ENCODE results near the gene CTRL.

The CTRL gene

DNA sequence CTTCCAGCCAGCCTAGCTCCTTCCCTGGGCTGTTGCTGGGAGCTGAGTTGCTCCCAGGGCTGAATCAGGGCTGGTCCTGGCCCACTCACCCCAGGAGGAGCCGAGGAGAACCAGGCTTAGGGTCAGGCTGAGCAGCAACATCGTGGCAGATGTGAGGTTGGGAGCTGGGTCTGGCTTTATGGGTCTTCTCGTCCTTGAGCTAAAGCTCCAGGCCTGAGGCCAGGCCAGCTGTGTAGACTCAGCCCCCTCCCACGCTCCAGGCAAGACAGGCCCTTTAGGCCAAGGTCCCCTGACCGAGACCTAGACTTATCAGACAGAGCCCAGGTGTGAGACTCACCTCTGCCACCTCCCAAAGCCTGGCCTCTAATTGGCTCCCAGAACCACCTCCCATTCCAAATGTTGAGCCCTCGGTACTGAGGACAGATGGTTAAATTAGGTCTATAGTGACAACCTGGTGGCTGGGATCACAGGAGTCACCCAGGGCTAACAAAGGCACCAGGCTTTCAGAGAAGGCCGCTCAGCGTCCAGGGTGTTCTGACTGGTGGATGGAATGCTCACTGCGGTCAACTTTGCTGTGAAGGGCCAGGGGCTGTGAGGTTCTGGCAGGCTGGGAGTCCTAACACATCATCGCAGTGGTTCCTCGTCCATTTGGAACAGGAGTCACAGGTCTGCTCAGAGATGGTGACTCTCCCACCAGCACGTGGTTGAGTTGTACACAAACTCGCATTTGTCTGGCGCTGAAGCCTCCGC is at the start of gene CTRL:
Gene CTRL (minus strand): TSS at position 151 of the 750 bp plus-strand sequence. CDS start 10 bp downstream, at position 141.
- no peaks in the 10 kb centered on the region for H3K27me3 Mint-ChIP-seq (ENCODE audit: low read depth)
- H3K36me3 Mint-ChIP-seq (ENCODE audit: low read depth) = no peaks in the 10 kb centered on the region
- peaks cover 24% of the 10 kb centered on the region for H3K4me1 Mint-ChIP-seq
- TF ChIP-seq, protein P1, sequence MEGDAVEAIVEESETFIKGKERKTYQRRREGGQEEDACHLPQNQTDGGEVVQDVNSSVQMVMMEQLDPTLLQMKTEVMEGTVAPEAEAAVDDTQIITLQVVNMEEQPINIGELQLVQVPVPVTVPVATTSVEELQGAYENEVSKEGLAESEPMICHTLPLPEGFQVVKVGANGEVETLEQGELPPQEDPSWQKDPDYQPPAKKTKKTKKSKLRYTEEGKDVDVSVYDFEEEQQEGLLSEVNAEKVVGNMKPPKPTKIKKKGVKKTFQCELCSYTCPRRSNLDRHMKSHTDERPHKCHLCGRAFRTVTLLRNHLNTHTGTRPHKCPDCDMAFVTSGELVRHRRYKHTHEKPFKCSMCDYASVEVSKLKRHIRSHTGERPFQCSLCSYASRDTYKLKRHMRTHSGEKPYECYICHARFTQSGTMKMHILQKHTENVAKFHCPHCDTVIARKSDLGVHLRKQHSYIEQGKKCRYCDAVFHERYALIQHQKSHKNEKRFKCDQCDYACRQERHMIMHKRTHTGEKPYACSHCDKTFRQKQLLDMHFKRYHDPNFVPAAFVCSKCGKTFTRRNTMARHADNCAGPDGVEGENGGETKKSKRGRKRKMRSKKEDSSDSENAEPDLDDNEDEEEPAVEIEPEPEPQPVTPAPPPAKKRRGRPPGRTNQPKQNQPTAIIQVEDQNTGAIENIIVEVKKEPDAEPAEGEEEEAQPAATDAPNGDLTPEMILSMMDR (IDR thresholded peaks at IDR 0.05; ENCODE audit: unreplicated experiment in 3 of 3) = no peak
- H3K27ac Mint-ChIP-seq = no peak within 1 kb of the TSS
- H3K4me3 Mint-ChIP-seq = no peak within 1 kb of the TSS
- no peaks in the 10 kb centered on the region for H3K9me3 Mint-ChIP-seq

DNA sequence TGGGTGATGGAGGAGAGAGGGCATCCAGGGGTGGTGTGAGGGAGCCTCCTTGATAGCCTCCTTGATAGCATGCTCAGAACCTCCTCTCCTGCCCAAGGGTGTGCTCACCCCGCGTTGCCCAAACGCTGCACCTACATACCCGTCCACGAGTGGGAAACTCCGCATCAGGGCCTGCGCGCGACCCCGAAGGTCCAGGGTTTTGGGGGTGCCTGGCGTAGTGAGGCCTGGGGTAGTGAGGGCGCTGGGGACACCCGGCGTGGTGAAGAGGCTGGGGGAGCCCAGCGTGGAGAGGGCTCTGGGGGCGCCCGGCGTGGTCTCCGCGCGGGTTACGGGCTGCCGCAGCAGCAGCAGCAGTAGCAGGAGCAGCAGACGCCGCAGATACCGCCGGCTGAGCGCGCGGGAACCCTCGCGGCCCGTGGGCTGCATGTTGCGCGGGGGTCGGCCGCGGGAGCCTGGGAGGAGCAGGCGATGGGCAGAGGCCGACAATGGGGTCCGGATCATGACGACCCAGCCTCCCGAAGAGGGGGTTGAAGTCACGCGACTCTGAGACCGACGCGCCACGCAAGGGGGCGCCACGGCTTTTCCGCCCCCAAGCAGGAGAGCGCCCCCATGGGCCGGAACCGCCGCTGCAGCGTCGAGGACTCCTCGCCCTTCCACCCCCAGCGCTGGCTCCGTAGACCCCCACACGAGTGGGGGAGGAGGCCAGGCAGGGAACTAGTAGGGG is 48.5 kb upstream of the CTRL start, which contains the start of gene DPEP3:
Gene DPEP3 (minus strand): TSS at position 545 of the 724 bp plus-strand sequence. CDS start 119 bp downstream, at position 426.
- H3K4me3 Mint-ChIP-seq = no peak within 1 kb of the TSS
- peaks cover 15% of the 10 kb centered on the region for H3K27me3 Mint-ChIP-seq (ENCODE audit: low read depth)
- TF ChIP-seq, protein P1 (IDR thresholded peaks at IDR 0.05; ENCODE audit: unreplicated experiment in 3 of 3) = no peak
- H3K9me3 Mint-ChIP-seq = peaks cover 3% of the 10 kb centered on the region
- H3K27ac Mint-ChIP-seq = no peak within 1 kb of the TSS
- peaks cover 14% of the 10 kb centered on the region for H3K4me1 Mint-ChIP-seq
- no peaks in the 10 kb centered on the region for H3K36me3 Mint-ChIP-seq (ENCODE audit: low read depth)

DNA sequence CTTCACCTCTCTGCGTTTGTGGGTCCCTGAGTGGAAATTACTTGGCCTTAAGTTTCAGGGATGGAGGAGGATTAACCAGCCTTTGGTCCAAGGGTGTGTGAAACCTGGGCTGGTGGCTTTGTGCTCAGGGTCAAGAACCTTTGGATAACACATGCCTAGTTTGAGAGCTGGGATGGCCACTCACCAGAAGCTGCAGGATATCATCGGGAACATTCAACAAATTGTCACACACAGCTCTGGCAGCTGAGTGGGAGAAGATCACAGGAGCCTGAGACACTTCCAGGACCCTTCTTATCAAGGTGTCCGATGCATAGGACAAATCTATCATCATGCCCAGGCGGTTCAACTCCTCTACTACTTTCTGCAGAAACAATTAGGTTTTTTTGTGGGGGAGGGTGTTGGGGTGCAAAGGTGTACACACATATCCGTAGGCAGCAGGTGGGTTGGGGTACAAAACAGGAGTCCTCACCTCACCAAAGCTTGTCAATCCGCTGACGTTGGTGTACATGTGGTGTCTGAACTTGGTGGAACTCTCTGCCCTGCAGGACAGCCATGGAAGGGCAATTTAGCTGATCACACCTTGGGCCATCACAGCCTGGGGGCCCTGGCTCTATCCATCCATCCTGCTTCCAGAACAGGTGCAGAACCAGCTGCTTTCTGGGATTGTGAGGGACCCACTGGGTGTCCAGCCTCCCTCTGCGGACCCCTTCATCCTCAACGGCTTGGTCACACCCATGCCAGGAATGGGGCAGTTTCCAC is 46.0 kb upstream of the CTRL start:
- H3K27me3 Mint-ChIP-seq (ENCODE audit: low read depth) = peaks cover 19% of the 10 kb centered on the region
- no peaks in the 10 kb centered on the region for H3K36me3 Mint-ChIP-seq (ENCODE audit: low read depth)
- TF ChIP-seq, protein P1 (IDR thresholded peaks at IDR 0.05; ENCODE audit: unreplicated experiment in 3 of 3) = no peak
- no peak overlapping the region for H3K27ac Mint-ChIP-seq
- no peaks in the 10 kb centered on the region for H3K9me3 Mint-ChIP-seq
- no peaks in the 10 kb centered on the region for H3K4me1 Mint-ChIP-seq
- H3K4me3 Mint-ChIP-seq = no peak overlapping the region

DNA sequence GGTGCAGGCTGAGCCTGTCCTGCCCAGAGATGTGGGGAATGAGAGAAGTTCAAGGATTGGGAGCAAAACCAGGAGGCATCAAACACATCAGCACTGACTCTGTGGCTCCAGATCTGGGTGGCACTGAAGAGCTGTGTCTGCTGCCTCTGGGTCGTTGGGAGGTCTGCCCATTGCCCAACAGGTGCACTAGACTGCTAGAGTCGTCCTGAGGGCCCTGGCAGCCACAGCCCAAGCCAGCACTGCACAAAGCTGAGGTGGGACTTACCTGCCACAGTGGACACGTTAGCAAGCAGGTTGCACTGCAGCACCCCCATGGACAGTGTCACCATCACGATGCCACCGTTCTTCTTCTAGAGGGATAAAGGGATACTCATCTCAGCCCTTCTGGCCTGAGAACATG is 45.3 kb upstream of the CTRL start:
- Mint-ChIP-seq H3K27ac (no peak overlapping the region), H3K9me3 (no peaks in the 10 kb centered on the region), H3K27me3 (ENCODE audit: low read depth) (peaks cover 19% of the 10 kb centered on the region), H3K4me3 (no peak overlapping the region), H3K4me1 (no peaks in the 10 kb centered on the region), H3K36me3 (ENCODE audit: low read depth) (no peaks in the 10 kb centered on the region)
- TF ChIP-seq, protein P1 (IDR thresholded peaks at IDR 0.05; ENCODE audit: unreplicated experiment in 3 of 3) = no peak

DNA sequence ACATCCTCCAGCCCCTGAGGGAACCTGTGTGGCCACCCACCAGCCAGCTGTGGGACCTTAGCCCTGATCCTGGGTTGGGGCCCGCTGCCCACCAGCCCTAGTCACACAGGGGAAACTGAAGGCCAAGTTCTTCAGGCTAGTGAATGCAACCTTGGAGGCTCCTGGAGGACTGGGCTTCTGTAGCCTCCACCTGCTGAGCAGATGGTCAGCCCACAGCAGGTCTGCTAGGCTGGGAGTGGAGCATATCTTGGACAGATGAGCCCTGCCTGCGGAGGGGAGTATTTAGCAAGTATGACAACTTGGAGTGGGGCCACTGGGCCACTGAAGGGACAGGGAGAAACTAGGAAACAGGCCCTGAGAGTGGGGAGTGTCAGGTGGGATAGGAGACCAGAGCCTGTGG is 44.5 kb upstream of the CTRL start:
- no peak overlapping the region for H3K4me3 Mint-ChIP-seq
- H3K27ac Mint-ChIP-seq = no peak overlapping the region
- TF ChIP-seq, protein P1 (IDR thresholded peaks at IDR 0.05; ENCODE audit: unreplicated experiment in 3 of 3) = no peak
- H3K27me3 Mint-ChIP-seq (ENCODE audit: low read depth) = peaks cover 22% of the 10 kb centered on the region
- no peaks in the 10 kb centered on the region for H3K9me3 Mint-ChIP-seq
- no peaks in the 10 kb centered on the region for H3K36me3 Mint-ChIP-seq (ENCODE audit: low read depth)
- H3K4me1 Mint-ChIP-seq = no peaks in the 10 kb centered on the region

All from nephron (organoid).